ENCODE data around the gene IRS1.

IRS1 gene

GRCh38 chr2:226717719-226718118 lies 81.9 kb downstream of the IRS1 start:
- DNase-seq: no peak

GRCh38 chr2:226716126-226716525 lies 83.5 kb downstream of the IRS1 start:
- DNase-seq: no peak

- DNase-seq: no peak
These were observed 84.2 kb downstream of the IRS1 start for GRCh38 chr2:226715347-226715990.

DNA sequence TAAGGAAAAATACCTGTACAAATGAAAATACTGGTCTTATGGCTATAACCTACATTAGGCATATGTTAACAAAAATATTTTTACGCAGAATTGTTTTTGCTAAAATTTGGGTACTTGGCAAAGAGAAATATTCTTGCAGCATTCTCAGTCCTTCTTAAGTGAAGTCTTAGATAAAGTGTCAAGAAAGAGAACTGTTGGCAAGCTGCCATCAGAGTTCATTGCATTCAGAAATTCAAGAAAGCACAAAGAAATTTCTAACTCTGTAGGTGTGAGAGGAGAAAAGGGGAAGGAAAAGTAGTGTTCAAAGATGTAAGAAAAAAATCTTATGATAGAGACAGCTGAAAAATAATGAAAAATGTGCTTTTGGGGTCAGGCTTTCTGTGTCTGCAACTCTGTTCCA lies 86.7 kb downstream of the IRS1 start:
- no peak for DNase-seq

- no peak for DNase-seq
These were observed 87.9 kb downstream of the IRS1 start for GRCh38 chr2:226711606-226712296.

- DNase-seq: no peak
These were observed 92.1 kb downstream of the IRS1 start for GRCh38 chr2:226707499-226707898.

- no peak for DNase-seq
These were observed 93.7 kb downstream of the IRS1 start for GRCh38 chr2:226705965-226706364.

- DNase-seq: no peak
These were observed 94.3 kb downstream of the IRS1 start for GRCh38 chr2:226705133-226705886.

DNA sequence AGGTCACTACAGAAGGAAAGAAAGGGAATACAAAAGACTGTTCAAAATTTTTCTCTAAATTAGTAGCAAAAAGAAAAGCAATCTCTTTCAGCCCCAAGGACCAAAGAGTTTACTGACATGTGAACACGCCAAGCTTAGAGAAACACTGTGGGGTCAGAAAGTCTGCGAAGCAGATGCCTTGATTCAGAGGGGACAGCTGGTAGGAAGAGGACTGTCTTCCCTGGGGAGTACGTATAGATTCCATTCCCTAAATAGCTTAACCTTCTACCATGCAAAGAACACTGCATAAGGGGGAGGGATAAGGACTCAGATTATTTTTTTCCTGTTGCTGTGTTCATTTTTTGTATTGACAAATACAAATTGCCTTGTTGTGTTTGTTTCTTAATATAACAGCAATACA lies 96.1 kb downstream of the IRS1 start:
- no peak for DNase-seq

DNA sequence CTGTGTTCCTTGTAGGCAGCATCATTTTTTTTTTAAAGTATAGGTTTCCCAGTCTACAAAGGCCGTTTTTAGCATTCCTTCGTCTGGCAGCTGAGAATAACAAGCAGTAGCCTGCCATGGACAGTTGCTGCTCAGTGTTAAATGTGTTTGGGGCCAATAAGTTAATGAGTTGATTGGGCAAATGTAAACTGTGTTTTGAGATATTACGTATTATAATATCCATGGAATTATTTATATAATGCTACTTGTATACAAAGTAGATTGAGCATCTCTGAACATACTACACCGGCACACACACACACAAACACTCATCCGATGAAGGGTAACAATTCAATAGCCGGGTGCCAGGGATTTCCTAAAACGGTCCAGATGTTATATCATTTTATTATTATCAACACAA lies 97.2 kb downstream of the IRS1 start:
- DNase-seq: no peak

DNA sequence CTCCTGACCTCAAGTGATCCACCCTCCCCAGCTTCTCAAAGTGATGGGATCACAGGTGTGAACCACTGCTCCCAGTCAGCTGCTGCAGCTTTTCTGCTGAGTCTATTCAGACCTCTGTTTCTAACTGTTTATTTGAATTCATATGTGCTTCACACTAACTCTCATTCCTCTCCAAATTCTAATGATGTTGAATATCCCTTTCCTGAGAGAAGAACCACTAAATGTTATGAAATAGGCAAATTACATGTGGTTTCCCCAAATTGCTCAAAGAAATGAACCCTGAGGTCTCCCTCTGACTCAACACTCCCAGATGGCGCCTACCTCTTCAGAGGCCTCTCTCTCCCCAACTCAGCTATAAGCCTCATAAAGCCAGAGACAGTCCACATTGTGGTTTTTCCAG lies 98.6 kb downstream of the IRS1 start:
- no peak for DNase-seq

DNA sequence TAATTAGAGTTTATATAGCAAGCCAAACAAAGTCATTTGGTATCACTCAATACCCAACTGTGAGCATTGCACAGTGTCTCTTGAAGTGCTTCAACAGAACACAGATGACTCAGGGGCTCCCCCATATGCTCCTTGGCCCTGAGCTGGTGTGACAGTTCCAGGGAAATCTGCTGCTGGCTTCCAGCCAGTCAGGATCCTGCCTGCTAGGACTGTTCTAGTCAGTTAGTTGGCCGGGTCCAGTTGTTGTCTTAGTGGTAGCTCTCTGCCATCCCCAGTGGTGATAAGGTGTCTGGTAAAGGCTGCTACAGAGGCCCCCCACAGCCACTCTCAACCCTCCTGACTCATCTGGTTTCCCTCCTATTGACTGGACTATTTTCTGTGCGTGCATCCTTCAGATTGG lies 100.3 kb downstream of the IRS1 start:
- no peak for DNase-seq

- DNase-seq: no peak
These were observed 100.9 kb downstream of the IRS1 start for GRCh38 chr2:226698671-226699070.

DNA sequence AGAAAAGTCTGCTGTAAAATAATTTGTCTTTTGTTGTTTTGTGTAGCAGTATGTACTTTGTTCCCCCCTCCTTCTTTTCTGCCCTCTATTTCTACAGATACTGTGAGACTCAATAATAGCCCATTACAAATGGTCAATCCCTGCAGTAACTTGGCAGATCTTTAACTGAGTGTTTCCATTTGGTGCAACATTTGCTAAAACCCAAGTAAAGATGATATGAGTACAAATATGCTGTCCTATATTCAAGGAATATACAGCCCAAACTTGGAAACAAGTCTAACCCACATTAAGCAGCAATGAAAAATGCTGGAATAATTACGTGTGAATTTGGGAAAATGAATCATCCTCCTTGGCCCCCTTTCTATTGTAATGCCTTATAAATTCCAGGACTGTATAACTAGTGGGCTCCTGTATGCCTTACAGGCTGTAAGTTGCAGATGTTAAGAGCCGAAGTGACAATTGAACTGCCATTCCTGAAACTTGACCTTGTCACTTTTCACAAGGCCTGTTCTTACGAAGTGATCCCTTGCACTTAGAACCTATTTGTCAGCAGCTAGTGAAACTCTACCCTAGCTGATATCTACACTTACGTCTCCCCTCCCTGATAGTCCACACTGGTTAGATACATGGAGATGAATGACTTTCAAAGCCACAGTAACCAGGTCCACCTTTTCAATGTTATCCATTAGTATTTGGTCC lies 104.9 kb downstream of the IRS1 start:
- no peak for DNase-seq

DNA sequence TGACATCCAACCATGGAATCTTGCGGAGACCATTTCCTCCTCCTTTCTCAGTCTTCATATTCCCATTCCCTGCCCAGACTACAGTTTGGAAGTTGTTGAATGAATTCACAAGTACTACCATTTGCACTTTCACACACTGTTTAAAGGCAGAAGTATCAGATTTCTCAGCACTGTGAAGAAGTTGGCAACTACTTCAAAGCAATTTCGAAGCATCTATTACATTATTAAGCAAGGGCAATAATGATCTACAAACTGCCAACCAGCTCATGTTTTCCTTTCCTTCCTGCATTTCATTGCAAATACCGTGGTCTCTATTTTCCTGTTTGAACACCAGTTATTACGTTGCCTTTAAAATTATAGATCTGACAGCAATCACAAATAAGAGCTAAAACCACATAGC lies 105.5 kb downstream of the IRS1 start:
- no peak for DNase-seq

- no peak for DNase-seq
These were observed 106.1 kb downstream of the IRS1 start for GRCh38 chr2:226693521-226693920.

GRCh38 chr2:226692521-226693126 lies 107.0 kb downstream of the IRS1 start:
- no peak for DNase-seq

DNA sequence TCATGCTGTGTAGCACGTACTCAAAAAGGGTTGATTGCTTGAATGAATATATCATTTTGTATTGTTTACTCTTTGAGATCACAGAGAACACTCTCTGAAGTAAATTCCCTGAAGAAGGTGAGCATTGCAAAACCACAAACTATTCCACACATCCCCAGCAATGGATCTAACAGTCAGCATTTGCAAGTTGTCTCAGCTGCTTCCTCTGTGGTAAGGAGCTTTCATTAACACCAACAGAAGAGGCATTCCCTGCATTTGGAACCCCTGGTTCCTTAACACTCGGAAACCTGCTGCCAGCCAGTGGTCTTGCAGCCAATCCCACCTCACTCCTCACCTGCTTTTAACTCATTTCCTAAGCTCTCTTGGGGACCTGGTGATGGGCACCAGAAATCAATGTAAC lies 108.4 kb downstream of the IRS1 start:
- no peak for DNase-seq

- no peak for DNase-seq
These were observed 109.1 kb downstream of the IRS1 start for GRCh38 chr2:226690461-226691024.

DNA sequence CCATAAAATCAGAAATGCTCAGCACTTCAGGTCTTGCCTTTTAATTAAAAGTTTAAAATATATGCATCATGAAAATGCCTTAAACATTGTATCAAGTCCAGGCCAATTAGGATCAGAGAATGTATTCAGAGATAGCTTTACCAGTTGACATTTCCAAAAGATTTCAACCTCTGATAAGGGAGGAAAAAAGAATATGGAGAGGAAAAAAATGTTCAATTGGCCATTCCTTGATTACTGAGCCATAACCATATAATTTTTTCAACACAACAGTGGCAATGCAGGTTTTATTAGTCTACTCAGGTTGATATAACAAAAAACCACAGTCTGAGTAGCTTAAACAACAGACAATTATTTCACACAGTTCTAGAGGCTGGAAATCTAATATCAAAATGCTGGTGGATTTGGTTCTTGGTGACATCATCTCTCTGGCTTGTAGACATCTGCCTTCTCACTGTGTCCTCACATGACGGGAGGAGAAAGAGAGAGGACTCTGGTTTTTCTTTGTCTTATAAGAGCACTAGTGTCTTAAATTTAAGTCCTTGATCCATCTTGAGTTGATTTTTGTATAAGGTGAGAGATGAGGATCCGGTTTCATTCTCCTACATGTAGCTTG lies 111.9 kb downstream of the IRS1 start:
- DNase-seq: no peak

GRCh38 chr2:226684563-226684959 lies 115.1 kb downstream of the IRS1 start:
- no peak for DNase-seq

- no peak for DNase-seq
These were observed 115.6 kb downstream of the IRS1 start for GRCh38 chr2:226683944-226684562.
